Suprapubic skin (tissue), 4 donors: ENCODE results near the gene TM9SF4.

Experiments used
- CTCF ChIP-seq, 2 donors: fragments of 200-600 bp in 1 of 2; fragments of 450-650 bp in 1 of 2; sonication (generic) in 1 of 2; IDR thresholded peaks; one replicate each; pipeline ENCODE4 v1.5.1; 2016 to 2019; ENCODE audit warnings: antibody characterized with exemption in 2 of 2, mild to moderate bottlenecking in 1 of 2, moderate library complexity in 1 of 2
- EP300 ChIP-seq: sonication (generic); formaldehyde crosslinking; IDR thresholded peaks from one replicate; pipeline ENCODE4 v1.6.1; 2017; ENCODE audit warnings: antibody characterized with exemption
- POLR2A ChIP-seq, 2 donors: fragments of 450-650 bp; IDR thresholded peaks; one replicate each; pipeline ENCODE4 v1.6.1; 2017; ENCODE audit warnings: antibody characterized with exemption in 2 of 2, mild to moderate bottlenecking in 2 of 2, moderate library complexity in 2 of 2
- POLR2AphosphoS5 ChIP-seq, 3 donors: sonication (generic); formaldehyde crosslinking; IDR thresholded peaks; one replicate each; pipeline ENCODE4 v1.6.1; 2017; ENCODE audit warnings: antibody characterized with exemption in 3 of 3

DNA sequence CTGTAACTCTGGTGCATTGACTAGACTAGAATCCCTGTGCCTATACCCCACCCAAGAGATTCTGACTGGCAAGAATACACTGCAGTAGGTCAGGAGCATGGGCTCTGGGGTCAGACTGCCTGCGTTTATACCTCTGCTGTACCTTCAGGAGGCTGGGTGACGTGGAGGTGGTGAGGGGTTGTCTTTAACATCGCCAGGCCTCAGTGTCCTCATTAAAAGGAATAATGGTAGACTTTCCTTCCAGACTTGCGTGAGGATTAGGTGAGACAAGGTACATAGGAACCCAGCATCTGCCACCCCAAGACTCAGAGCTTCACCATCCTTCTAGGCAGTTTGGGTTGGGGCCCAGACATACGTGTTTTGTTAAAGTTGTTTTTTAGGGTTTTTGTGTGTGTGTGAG lies 44.3 kb downstream of the TM9SF4 start:
- no peak for TF ChIP-seq CTCF (IDR thresholded peaks at IDR 0.05)
- no peak for TF ChIP-seq EP300
- no peak for TF ChIP-seq POLR2AphosphoS5 (IDR thresholded peaks at IDR 0.05)
- no peak for TF ChIP-seq POLR2A (IDR thresholded peaks at IDR 0.05)
